GM12873 (cell line): ENCODE measurements around the gene THSD4.

Source experiments
- TF ChIP-seq, protein P1 (sequence below): IDR thresholded peaks from 2 replicates; pipeline ENCODE4 v1.5.1; 2012; ENCODE audit warnings: low read depth, mild to moderate bottlenecking, moderate library complexity, low read length, control low read depth; ENCODE audit not compliant: insufficient read depth; ENCODE audit errors: missing control alignments

THSD4 gene

DNA sequence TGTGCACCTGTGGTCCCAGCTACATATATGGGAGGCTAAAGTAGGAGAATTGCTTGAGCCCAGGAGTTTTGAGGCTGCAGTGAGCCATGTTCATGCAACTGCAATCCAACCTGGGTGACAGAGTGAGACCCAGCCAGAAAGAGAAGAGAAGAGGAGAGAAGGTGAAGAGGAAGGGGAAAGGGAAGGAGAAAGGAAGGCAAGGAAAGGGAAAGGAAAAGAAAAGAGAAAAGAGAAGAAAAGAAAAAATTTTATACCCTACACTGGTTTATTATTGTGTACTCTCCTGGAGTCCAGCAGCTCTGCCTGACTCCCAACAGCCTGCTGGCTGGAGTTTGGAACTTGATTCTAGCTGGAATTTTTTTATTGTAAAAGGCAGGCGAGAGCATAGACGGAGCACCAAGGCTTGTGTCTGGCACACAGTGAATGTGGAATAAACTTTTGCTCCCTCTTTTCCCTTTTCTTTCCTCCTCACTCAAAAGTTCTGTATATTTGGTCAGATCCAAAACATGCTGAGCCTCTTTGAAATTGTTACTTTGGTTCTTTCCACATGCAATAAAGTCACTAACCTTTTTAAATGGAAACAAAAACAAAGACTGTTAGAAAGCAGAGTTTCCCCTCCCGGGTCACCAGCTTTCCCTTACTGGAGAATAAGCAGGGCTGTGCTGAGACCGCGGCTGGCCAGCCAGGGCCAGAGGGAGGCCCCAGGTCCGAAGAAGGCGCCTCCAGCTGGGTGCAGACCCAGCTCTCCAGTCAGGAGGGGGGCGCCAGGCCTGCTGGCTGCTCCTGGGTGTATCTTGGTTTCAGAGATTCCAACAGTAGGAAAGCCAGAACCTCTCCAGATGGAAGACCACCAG lies 9.9 kb downstream of the THSD4 start:
- TF ChIP-seq, protein P1, sequence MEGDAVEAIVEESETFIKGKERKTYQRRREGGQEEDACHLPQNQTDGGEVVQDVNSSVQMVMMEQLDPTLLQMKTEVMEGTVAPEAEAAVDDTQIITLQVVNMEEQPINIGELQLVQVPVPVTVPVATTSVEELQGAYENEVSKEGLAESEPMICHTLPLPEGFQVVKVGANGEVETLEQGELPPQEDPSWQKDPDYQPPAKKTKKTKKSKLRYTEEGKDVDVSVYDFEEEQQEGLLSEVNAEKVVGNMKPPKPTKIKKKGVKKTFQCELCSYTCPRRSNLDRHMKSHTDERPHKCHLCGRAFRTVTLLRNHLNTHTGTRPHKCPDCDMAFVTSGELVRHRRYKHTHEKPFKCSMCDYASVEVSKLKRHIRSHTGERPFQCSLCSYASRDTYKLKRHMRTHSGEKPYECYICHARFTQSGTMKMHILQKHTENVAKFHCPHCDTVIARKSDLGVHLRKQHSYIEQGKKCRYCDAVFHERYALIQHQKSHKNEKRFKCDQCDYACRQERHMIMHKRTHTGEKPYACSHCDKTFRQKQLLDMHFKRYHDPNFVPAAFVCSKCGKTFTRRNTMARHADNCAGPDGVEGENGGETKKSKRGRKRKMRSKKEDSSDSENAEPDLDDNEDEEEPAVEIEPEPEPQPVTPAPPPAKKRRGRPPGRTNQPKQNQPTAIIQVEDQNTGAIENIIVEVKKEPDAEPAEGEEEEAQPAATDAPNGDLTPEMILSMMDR: no peak

DNA sequence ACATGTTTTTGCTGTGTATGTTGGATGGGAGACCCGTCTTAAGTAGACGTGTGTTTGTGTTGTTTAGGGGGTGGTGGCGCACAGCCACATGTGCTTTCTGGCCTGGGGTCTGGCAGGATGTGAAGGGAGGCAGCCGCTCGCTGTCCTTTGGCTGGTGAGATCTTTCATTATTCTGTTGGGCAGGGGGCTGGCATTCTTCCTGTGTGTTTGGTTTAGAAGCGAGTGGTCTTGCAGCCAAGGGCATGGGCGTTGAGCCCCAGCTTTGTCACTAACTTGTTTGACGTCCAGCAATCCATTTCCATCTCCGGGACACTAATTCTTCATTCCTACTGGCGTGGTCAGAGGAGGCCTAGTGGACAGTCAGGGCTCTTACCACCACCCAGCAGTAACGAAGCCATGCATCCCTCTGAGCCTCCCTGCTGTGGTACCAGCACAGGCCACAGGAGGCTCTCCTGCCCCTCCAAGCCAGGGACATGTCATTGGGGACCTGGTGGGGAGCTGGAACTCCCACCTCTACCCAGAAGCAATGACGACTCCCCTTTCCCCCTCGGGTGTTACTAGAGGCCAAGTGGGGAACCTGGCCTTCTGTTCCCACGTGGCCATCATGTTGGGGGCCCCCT lies 10.7 kb downstream of the THSD4 start:
- TF ChIP-seq, protein P1: peak; percentile 56

DNA sequence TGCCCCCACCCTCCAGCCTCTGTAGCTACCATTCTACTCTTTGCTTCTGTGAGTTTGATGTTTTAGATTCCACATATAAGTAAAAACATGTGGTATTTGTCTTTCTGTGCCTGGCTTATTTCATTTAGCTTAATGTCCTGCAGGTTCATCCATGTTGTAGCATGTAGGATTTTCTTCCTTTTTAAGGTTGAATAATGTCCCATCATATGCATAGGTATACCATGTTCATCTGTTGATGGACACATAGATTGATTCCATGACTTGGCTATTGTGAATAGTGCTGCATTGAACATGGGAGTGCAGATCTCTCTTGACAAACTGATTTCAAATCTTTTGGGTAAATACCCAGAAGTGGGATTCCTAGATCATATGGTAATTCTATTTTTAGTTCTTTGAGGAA lies 11.8 kb downstream of the THSD4 start:
- TF ChIP-seq, protein P1: no peak

DNA sequence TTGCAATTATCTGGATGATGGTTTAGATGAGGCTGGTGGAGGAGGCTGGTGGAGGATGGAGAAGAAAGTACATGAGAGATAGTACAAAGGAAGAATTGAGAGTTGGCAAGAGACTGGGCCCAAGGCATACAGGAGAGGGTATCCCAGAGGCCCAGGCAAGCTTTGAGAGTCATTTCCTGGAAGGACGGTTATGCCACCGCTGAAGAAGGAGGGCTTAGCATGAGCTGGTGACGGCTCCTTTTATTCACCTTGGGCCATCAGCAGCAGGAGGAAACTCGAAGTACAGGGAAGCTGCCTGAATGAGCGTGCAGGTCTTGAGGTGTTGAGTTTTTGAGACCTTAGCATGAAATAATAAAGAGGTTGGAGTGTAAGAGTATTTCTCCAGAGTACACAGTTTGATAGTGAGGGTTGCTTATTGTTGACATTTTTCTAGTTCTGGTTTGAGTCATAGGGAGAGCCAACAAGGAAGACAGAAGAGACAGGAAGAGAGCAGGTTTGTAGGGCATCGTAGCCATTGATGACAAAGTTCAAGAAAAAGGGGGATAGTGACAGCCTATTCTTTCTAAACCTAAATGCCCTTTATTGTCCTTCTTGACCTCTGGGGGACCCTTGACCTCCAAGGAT lies 13.8 kb downstream of the THSD4 start:
- TF ChIP-seq, protein P1: no peak

DNA sequence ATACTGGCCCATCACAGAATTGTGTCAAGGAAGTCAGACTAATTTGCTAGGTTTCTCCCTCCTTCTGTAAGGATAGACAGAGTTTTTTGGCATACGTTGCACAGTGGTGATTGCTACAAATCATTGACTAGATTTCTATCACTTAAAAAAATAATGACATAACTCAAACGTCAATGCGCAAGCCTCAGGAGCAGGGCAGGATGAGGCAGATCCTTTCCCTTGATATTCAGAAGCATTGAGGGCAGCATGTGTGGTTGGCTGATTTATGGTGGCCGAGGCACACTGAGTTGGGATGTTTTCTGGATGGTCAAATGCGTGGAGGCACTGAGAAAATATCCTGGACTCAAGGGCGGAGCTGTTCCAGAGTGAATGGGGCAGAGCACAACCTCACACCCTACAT lies 14.4 kb downstream of the THSD4 start:
- TF ChIP-seq, protein P1: no peak

DNA sequence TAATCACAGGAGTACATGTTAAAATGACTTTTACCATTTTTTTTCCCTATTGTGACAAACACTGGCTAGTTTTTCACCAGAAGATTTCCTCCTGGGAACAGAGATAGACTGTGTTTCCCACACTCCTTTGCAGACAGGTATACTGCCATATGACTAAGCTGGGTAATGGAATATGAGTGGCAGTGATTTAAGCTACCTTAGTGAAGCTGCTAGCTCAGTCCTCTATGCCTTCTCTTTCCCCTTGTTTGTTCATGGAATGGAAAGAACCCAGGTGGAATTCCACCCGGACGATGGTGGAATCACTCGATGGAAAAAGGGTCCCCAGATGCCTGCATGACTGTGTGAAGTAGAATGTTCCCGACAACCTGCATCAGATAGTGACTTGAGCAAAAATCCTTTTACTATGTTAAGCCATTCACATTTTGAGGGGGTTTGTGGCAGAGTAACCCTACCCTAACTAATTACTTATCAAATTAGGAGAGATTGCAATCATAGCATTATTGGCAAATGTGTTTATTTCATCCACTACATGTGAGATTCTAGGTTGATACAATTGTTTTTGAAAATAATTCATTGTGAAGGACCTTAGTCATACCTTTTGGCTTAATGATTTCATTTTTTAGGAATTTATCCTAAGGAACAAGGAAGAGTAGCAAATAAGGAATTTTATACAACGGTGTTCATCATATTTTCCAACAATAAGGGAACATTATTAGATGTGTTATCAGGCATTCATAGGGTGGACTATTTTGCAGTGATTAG lies 16.5 kb downstream of the THSD4 start:
- TF ChIP-seq, protein P1: no peak
